ENCODE measurements around the gene KRTAP10-12.

GRCh38 chr21:44657635-44658540, 39.1 kb upstream of the KRTAP10-12 start, which contains the start of gene KRTAP12-3:
- TF ChIP-seq POLR2A (IDR thresholded peaks at IDR 0.05) (no peak), EP300 (IDR thresholded peaks at IDR 0.05) (no peak)
- TF ChIP-seq, protein P1, sequence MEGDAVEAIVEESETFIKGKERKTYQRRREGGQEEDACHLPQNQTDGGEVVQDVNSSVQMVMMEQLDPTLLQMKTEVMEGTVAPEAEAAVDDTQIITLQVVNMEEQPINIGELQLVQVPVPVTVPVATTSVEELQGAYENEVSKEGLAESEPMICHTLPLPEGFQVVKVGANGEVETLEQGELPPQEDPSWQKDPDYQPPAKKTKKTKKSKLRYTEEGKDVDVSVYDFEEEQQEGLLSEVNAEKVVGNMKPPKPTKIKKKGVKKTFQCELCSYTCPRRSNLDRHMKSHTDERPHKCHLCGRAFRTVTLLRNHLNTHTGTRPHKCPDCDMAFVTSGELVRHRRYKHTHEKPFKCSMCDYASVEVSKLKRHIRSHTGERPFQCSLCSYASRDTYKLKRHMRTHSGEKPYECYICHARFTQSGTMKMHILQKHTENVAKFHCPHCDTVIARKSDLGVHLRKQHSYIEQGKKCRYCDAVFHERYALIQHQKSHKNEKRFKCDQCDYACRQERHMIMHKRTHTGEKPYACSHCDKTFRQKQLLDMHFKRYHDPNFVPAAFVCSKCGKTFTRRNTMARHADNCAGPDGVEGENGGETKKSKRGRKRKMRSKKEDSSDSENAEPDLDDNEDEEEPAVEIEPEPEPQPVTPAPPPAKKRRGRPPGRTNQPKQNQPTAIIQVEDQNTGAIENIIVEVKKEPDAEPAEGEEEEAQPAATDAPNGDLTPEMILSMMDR (IDR thresholded peaks at IDR 0.05) = no peak

All from tibial nerve (tissue), 4 donors.